ELF-1 (cell line): ENCODE results near the gene NTMT1.

Source experiments
- DNase-seq: peaks from one replicate; pipeline ENCODE4 v3.0.0-alpha.2; 2016; ENCODE audit warnings: low read depth, low spot score

Gene NTMT1

DNA sequence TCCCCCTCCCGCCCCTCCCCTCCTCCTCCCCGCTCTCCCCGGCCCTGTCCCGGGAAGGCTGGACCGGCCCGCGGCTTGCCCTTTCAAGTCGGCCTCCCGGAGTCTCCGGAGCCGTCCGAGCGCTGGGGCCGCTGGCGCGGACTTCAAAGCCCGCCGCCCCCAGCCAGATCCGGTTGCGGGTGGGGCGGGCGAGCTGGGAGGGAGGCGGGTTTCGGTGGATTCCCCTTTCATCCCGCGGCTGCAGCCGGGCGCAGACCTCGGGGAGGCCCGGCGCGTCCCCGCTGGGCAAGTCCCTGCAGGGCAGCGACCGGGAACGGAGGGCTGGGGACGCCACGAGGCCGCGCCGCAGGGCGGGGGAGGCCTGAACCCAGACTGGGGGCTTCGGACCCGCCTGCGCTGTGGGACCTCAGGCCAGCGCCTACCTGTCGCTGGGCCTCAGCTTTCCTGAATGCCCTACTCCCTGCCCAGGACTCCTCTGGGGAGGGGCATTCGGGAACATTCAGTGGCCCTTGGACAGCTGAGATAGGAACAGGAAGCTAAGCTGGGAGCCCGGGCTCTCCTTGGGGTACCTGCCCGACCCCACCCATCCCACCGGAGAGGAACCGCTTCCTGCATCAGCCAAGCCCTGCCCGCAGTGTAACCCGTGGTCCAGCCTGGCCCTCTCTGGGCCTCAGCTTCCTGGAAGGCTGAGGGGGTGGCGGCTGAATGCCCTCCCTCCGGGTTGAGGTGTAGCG lies 28.4 kb upstream of the NTMT1 start:
- DNase-seq, result peak; percentile 91

- DNase-seq, result no peak
Measured at GRCh38 chr9:129598089-129598596, 27.8 kb upstream of the NTMT1 start.

- no peak for DNase-seq
Measured at GRCh38 chr9:129601082-129601674, 24.8 kb upstream of the NTMT1 start.

- no peak for DNase-seq
Measured at GRCh38 chr9:129602598-129603415, 23.2 kb upstream of the NTMT1 start.

DNA sequence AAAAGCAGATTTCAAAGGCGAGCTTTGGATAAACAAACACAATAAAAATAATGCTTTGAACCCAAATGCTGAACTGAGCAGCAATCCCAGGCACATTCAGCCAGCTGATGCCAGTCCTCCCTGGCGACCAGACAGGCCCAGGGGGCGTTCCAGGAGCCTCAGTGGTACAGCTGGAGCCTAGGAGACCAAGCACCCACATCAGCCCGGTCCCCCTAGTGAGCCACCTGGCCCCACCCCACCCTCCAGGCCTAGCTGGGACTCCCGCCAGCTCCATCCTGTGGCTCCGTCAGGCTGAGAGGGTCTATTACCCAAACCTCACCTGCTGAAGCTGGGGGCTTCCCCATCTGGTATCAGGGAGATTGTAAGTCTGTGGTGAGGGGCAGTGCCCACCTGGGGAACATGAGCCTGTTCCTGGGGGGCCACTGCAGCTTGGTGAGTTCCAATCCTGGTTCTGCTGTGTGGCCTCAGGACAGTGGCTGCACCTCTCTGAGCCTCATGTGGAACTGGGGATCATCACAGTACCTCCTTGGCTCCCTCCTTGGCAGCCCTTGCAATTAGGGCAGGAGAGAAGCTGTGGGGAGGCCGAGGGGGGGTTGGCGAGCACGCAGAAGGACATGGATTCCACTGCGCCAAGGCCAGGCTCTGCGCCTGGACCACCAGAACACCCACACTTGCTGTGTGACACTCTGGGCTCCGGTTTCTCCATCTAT lies 21.8 kb upstream of the NTMT1 start:
- no peak for DNase-seq

- DNase-seq, result no peak
Measured at GRCh38 chr9:129604766-129605163, 21.2 kb upstream of the NTMT1 start.

GRCh38 chr9:129606161-129607026 lies 19.6 kb upstream of the NTMT1 start:
- no peak for DNase-seq

DNA sequence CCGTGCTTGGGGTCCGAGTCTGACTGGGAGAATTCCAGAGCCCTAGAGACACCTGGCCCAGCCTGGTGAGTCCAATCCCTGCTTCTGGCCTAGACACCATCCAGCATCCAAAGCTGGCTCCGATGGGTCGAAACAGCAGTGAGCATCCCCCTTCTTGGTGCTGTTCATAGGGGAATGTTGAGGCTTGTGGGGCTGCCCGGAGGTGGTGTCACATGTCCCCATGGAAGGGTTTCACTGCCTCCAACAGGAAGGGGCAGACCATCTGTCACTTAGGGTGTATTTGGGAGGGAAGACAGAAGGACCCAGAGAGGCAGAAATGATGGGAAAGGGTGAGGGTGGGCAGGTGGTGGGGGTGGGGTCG lies 19.0 kb upstream of the NTMT1 start:
- no peak for DNase-seq

DNA sequence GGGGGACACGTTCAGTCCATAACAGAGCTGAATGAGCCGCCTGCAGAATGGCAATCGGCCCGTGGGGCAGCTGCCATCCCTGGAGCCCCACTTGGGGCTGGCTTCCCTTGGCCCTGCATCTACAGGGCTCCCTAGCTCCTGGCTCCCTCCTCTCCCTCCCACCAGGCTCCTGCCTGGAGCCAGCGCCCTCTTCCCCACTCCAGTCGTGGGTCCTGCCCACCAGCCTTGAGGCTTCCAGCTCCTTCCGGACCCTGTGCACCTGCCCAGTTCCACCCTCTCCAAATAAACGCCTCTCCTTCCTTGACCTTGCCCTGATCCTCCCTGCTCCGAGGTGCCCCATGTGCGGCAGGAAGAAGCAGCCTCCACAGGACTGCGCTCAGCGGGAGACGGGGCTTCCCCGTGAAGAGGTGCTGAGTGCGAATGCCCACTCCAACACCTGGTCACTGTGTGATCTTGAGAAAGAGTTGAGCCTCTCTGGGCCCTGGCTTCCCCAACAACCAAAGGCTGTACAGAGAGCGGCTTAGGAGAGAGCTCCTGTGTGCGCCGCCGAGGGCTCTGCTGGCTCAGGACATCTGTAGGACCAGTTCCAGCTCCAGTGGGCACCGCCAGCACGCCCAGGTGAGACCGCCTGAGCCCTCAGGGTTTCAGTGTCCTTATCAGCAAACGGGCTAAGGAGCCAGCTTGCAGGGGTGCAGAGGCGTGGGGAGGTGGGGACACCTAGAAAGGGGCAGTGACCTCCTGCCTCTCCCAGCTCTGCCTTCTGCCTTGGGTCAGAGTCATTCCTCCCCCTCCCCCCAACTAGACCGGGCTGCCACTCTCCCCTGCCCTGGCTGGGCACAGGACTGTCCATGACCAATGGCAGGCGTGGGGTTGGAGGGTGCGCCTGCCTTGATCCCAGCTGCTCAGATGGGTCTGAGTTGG lies 17.1 kb upstream of the NTMT1 start:
- no peak for DNase-seq

DNA sequence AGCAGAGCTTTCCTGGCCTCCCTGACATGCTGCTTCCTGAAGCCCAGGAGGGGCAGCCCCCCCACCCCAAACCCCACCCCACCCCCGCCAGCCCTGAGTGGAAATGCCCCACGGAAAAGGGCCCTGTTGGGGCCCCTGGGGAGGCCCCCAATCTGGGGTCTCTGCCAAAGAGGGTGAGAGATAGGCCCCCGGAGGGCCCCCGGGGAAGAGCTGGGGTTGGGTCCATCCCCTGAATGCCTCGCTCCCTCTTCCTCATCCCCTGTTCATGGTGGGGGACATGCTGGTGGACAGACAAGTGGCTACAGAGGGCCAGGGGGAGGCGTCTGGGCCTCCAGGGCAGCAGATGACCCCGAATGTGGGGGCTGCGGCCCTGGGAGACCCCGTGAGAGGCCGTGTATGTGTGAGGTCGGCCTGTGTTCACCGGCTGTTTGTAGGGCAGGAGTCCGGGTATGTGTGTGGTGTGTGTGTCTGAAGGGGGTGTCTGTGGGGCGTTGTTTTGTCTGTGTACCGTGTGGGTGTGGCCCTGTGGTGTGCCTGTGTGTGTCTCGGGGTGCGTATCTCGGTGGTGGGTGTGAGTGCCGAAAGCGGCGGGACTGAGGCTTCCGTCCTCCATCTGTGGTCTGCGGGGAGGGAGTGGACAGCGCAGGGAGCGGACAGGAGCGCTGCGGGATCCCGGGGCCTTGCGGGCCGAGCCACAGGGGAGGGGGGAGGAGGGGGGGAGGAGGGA lies 16.3 kb upstream of the NTMT1 start:
- no peak for DNase-seq

DNA sequence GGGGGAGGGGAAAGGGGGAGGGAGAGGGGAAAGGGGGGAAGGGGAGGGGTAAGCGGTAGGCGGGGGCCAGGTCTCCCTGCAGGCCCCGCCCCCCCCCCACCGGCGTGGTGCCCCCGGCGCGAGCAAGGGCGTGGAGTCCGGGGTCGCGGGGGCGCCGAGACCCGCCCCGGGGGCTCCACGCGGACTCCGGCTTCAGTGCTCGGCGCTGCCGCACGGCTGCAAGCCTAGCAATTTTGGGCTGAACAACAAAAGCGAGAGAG lies 15.8 kb upstream of the NTMT1 start:
- no peak for DNase-seq

DNA sequence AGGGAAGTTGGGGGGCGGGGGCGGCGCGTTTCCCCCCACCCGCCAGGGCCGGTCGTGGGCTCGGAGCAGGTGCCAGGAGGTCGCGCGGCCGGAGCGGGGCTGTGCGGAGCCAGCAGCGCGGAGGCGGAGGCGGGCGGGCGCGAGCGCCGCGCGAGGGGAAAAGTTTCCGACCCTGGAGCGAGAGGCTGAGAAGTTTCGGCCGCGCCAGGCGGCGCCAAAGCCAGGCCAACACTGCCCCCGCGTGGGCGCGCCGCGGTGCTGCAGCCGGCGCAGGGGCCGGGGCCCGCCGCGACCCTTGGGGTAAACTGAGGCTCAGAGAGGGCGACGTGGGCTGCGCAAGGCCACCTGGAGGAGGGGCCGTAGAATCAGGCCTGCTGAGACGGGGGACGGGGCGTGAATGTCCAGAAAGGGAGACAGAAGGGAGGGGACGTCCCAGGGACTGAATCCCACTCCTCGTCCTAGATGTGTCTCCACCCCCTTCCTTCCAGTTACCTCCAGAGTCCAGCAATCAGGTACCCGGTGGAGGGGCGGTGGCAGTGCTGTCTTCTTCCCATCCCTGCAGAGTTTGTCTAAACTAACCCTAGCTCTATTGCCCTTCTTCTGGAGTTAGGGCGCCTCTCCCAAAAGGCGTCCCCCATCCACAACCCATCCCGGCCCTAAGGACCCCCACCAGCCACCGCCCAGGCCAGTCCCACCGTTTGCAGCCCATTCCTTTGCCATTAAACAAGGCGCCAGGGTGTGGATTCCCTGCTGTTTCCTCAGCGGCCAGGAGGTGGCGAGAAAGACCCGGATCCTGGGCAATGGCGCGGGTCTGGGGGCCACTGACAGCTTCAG lies 15.3 kb upstream of the NTMT1 start:
- peak; percentile 94 for DNase-seq

GRCh38 chr9:129611307-129611800 lies 14.6 kb upstream of the NTMT1 start:
- no peak for DNase-seq

- DNase-seq, result no peak
Measured at GRCh38 chr9:129612123-129612522, 13.8 kb upstream of the NTMT1 start.

DNA sequence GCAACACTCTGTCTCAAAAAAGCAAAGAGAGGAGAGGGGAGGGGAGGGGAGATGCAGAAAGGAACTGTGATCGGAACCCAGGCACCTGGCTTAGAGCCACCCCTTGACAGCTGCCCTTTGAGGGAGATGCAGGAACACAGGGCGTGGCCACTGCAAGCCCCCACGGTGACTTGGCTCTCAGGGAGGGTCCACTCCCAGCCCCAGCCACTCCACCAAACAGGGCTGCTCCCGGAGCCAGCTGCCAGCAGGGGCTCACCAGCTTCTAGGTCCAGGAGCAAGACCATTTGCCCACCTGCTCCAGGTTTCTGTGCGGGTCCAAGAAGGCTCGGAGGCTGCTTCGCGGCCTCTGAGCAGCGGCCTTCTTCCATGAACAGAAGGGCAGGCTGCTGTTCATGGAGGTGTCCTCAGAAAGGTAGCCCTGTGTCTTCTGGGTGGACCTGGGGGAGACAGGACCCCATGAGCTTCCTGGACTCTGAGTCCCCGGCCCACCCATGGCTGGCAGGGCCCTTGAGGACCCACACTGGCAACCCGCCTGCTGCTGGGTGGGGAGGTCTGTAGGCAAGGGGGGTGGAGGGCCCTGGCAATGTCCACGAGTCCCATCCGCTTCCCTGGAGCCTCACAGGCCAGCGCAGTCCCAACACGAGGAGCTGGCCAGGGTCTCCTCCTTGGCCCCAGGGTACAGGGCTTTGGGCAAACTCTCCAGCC lies 13.0 kb upstream of the NTMT1 start:
- no peak for DNase-seq

- no peak for DNase-seq
Measured at GRCh38 chr9:129613520-129614175, 12.3 kb upstream of the NTMT1 start.

GRCh38 chr9:129614932-129615331 lies 11.0 kb upstream of the NTMT1 start:
- no peak for DNase-seq
